Astrocyte of the spinal cord (primary cell): ENCODE measurements around the gene TECPR1.

ENCODE experiments used
- DNase-seq: peaks from one replicate; pipeline ENCODE4 v3.0.0; 2011; ENCODE audit warnings: low read depth, low spot score
- H3K4me3 ChIP-seq: 2 replicates; pipeline ENCODE4 v1.5.1; 2011; ENCODE audit warnings: low read depth, mild to moderate bottlenecking, low read length, moderate library complexity
- CTCF ChIP-seq: IDR thresholded peaks from 2 replicates; pipeline ENCODE4 v1.5.1; 2012; ENCODE audit warnings: low read depth, mild to moderate bottlenecking, low read length, inconsistent platforms
- in situ Hi-C: cut with HindIII; loops from 2 replicates; pipeline ENCODE4 v1.10.0; 2017; ENCODE audit warnings: low sequenced_read_pairs

TECPR1 gene

GRCh38 chr7:98254951-98255610 lies 3.0 kb upstream of the TECPR1 start:
- H3K4me3 ChIP-seq = no peak overlapping the region
- no peak for TF ChIP-seq CTCF
- in situ Hi-C loops = no loop called here
- DNase-seq = no peak

DNA sequence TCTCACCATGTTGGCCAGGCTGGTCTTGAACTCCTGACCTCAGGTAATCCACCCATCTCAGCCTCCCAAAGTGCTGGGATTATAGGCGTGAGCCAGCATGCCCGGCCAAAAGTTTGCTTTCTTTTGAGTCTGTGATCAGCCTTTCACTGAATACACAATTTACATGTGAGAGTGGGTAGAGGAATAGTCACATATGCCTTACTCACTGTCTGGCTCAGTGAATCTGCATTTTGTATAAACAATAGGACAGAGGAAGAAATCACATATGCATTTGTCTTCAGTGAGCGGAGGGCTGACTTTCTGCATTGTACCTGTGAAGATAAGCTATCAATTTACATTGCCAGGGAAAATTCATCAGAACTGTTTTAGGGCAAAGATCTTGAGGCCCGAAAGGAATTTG lies 2.5 kb upstream of the TECPR1 start:
- no peak overlapping the region for H3K4me3 ChIP-seq
- TF ChIP-seq CTCF = no peak
- DNase-seq = no peak
- in situ Hi-C loops = no loop called here

DNA sequence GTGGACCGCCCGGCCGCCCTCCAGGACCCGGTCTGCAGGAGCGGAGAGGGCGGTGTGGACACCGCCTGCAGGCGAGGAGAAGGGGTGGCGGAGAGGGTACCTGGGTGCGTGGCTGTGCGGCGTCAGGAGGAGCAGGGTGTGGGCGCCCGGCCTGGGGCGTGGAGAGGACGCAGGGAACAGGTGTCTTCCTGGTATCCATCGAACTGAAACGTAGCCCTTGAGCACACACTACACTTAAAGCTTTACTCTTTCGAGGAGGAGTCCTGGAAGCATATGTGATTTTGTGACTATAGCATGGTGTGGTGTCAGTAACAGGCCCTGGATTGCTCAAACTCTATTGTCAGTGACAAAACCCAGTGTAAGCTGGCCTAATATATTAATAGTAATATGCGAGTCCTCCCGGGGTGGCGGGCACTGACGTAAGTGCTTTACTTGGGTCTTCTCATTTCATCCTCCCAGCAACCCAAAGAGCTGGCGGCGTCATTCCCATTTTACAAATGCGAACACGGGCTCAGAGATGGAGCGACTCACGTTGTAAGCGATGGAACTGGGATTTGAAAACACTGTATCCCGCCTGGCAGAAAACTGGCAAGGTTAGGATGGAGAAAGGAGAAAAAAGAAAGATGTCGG lies 508 bp upstream of the TECPR1 start:
- no peak for DNase-seq
- TF ChIP-seq CTCF = no peak
- peak overlapping the region; percentile 88 for H3K4me3 ChIP-seq
- in situ Hi-C loops = no loop called here

DNA sequence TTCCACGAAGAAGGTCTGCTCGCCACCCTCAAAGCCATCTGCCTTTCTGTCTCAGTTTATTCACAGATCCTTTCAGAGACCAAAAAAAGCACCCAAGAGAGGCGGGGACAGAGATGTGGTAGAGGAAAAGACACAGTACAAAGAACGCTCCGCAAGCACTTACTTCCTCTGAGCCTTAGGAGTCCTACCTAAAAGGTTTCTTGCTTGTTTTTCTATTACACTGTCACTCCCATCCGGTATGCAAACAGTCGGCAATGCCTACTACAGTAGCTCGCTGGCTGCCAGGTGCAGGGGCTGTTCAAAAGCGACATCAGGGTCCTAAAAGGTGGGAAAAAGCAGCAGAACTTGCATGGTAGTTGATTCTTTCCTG lies 816 bp downstream of the TECPR1 start:
- DNase-seq = no peak
- in situ Hi-C loops = no loop called here
- H3K4me3 ChIP-seq = peak overlapping the region; percentile 88
- TF ChIP-seq CTCF = no peak

GRCh38 chr7:98250789-98251188 lies 1.2 kb downstream of the TECPR1 start:
- in situ Hi-C loops = no loop called here
- TF ChIP-seq CTCF = no peak
- no peak overlapping the region for H3K4me3 ChIP-seq
- DNase-seq = no peak

GRCh38 chr7:98249106-98249505 lies 2.9 kb downstream of the TECPR1 start:
- DNase-seq = no peak
- no peak overlapping the region for H3K4me3 ChIP-seq
- no peak for TF ChIP-seq CTCF
- in situ Hi-C loops = no loop called here
